ENCODE data around the gene IL22RA2.

DNA sequence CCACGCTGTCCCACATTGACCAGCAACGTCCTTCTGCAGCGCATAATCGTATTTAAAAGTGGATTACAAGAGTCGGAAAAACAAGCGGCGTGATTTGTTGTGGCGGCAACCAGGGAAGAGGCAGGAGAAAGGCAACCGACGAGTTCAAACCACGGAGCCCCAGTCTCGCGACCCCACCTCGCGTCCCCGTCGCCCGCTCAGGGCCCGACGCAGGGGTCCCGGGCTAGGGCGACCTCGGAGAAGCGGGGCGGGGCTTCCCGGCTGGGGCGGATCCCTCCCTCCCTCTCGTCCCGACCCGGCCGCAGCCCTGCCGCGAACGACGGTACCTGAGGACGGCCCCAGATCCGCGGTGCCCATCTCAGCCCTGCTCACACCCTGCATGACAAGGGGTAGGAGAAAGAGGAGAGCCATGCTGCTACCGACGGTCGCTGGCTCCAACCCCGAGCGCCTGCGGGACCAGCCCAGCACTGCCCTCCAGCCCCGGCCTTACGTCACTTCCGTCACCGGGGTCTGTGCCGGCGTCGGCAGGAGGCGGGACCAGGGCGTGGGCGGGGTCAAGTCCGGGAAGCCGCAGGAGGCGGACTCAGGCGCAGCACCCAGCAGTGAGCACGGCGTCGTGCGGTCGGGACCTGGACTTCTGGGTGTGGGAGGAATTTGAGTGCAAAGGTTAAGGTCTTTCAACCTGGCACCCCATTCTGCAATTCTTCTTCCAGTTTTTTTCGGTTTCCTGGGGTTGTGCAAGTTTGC, 45.6 kb upstream of the IL22RA2 start, which contains the start of gene IFNGR1:
- TF ChIP-seq, protein P1, sequence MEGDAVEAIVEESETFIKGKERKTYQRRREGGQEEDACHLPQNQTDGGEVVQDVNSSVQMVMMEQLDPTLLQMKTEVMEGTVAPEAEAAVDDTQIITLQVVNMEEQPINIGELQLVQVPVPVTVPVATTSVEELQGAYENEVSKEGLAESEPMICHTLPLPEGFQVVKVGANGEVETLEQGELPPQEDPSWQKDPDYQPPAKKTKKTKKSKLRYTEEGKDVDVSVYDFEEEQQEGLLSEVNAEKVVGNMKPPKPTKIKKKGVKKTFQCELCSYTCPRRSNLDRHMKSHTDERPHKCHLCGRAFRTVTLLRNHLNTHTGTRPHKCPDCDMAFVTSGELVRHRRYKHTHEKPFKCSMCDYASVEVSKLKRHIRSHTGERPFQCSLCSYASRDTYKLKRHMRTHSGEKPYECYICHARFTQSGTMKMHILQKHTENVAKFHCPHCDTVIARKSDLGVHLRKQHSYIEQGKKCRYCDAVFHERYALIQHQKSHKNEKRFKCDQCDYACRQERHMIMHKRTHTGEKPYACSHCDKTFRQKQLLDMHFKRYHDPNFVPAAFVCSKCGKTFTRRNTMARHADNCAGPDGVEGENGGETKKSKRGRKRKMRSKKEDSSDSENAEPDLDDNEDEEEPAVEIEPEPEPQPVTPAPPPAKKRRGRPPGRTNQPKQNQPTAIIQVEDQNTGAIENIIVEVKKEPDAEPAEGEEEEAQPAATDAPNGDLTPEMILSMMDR (conservative IDR thresholded peaks at IDR 0.05 in 1 of 2, IDR thresholded peaks at IDR 0.05 in 1 of 2; ENCODE audit: extremely low read depth in 1 of 2, insufficient read depth in 1 of 2, low read depth in 1 of 2, low read length in 2 of 2), result no peak
- TF ChIP-seq EZH2 (IDR thresholded peaks at IDR 0.05; ENCODE audit: borderline replicate concordance, low read length), result no peak

Measured in mammary epithelial cell (primary cell).